CD4-positive, alpha-beta T cell (primary cell): ENCODE results near the gene GHITM. TPM values are rescaled to one million over a fixed set of nuclear protein-coding genes. Genes with fewer than 3 reads are reported as not detected.

Source experiments
- ATAC-seq: fragments of 200-7000 bp; cut with Tn5 transposase; one replicate; pipeline ENCODE4 v1.10.0; 2022; ENCODE audit warnings: mild to moderate bottlenecking; ENCODE audit not compliant: poor library complexity
- CTCF ChIA-PET: fragments of 350-600 bp; sonication (Branson Sonifier 250); formaldehyde crosslinking; loops from one replicate; lab custom pipeline; 2021; ENCODE audit warnings: antibody characterized with exemption, inconsistent platforms; lab: Charles Lee
- POLR2A ChIA-PET: fragments of 350-600 bp; sonication (Branson Sonifier 250); formaldehyde crosslinking; loops from one replicate; lab custom pipeline; 2021; ENCODE audit warnings: antibody characterized with exemption, inconsistent platforms; lab: Charles Lee
- DNase-seq, 14 experiments: peaks; one replicate each; pipeline ENCODE4 v3.0.0-alpha.2; 2013 to 2020; ENCODE audit warnings: mixed read lengths in 2 of 14
- H3K27ac ChIP-seq, 2 donors: one replicate each; pipeline versions ENCODE4 v1.5.1 to v1.7.0; 2013; ENCODE audit warnings: low read length in 2 of 2, low read depth in 1 of 2, mild to moderate bottlenecking in 1 of 2
- H3K27me3 ChIP-seq, 2 experiments: 1 replicate in 1 of 2; 2 replicates in 1 of 2; pipeline versions ENCODE4 v1.6.1 to v1.7.0; 2013; ENCODE audit warnings: low read length in 2 of 2, control low read depth in 1 of 2, mild to moderate bottlenecking in 1 of 2, moderate library complexity in 1 of 2; ENCODE audit not compliant: insufficient read depth in 2 of 2, control insufficient read depth in 1 of 2
- H3K36me3 ChIP-seq: one replicate; pipeline ENCODE4 v1.6.1; 2013; ENCODE audit warnings: low read length, control low read depth; ENCODE audit not compliant: insufficient read depth
- H3K4me1 ChIP-seq: one replicate; pipeline ENCODE4 v1.6.1; 2013; ENCODE audit warnings: low read length, control low read depth; ENCODE audit not compliant: insufficient read depth
- H3K4me3 ChIP-seq: one replicate; pipeline ENCODE4 v1.5.1; 2013; ENCODE audit warnings: mild to moderate bottlenecking, low read length, moderate library complexity
- H3K9me3 ChIP-seq, 2 experiments: 1 replicate in 1 of 2; 2 replicates in 1 of 2; pipeline versions ENCODE4 v1.6.1 to v1.7.0; 2013; ENCODE audit warnings: low read length in 2 of 2, mild to moderate bottlenecking in 2 of 2, control low read depth in 1 of 2, moderate library complexity in 1 of 2; ENCODE audit not compliant: control insufficient read depth in 1 of 2, insufficient read depth in 1 of 2
- H3K27ac Mint-ChIP-seq: one replicate; pipeline ENCODE4 v1.8.0; 2020; ENCODE audit warnings: mixed read lengths
- H3K27me3 Mint-ChIP-seq: one replicate; pipeline ENCODE4 v1.8.0; 2021; ENCODE audit warnings: mixed read lengths
- H3K36me3 Mint-ChIP-seq: one replicate; pipeline ENCODE4 v1.8.0; 2021; ENCODE audit warnings: low read depth, mixed read lengths
- H3K4me1 Mint-ChIP-seq: one replicate; pipeline ENCODE4 v1.8.0; 2021; ENCODE audit warnings: low read depth, mixed read lengths
- H3K4me3 Mint-ChIP-seq: one replicate; pipeline ENCODE4 v1.8.0; 2020; ENCODE audit warnings: mild to moderate bottlenecking, mixed read lengths
- H3K9me3 Mint-ChIP-seq: one replicate; pipeline ENCODE4 v1.8.0; 2020; ENCODE audit warnings: mixed read lengths
- intact Hi-C, 2 experiments: fragments of 100-400 bp; cut with DNase I in 1 of 2; cut with micrococcal nuclease in 1 of 2; formaldehyde crosslinking; loops; one replicate each; pipeline versions ENCODE4 v1.15.1 to v1.9.0; 2023 to 2025; cut with DNase I, micrococcal nuclease
- total RNA-seq, 174 experiments: library from RNA in 2 of 174; stranded (reverse) in 2 of 174; gene quantifications; one replicate each; pipeline ENCODE4 v1.2.3 and lab custom pipeline; 2021 to 2026
- TF ChIP-seq, protein P1 (sequence below): fragments of 200-600 bp; IDR thresholded peaks from one replicate; pipeline ENCODE4 v1.8.0; 2022; ENCODE audit warnings: antibody characterized with exemption, mild to moderate bottlenecking

Gene GHITM
- total RNA-seq, 2 experiments from 2014 or later, result 64.7 to 67.9 TPM

GRCh38 chr10:84197643-84198042, 58.3 kb downstream of the GHITM start:
- intact Hi-C loops, result no loop called here
- peaks cover 30% of the 10 kb centered on the region for H3K27me3 Mint-ChIP-seq
- no peak overlapping the region for H3K27ac Mint-ChIP-seq

DNA sequence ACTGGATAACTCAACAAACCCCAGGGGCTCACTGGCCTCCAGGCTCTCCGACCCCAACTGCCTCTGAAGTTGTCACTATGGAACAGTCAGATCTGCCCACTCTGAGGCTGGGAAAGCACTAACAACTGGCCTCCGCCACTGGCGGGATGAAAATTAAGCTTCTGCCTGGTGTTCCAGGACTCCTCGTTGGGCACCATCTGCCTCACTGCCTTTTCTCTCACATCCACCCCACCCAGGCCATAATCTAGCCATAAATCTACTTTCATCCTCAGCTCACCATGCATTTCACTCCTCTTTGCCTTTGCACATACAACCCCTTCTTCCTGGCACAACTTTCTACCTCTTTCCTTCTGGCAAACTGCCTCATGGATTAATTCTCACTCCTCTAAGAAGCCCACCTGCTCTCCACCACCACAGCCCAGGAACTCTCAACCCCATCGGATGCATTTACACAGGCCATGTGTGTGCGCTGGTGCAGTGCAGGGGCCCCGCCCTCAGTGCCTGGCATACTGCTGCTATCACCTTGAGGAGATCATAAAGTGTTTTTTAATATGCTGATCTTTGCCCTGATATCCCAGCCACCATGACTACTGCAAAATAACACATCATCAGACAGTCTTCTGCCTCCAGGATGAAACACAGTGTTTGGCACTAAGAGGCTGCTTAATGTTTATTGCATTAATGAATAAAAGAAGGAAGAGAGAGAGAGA, 59.1 kb downstream of the GHITM start:
- DNase-seq, result no peak
- no peak for ATAC-seq
- Mint-ChIP-seq H3K4me3 (no peak overlapping the region), H3K27me3 (peaks cover 30% of the 10 kb centered on the region), H3K36me3 (no peaks in the 10 kb centered on the region), H3K4me1 (no peaks in the 10 kb centered on the region), H3K27ac (no peak overlapping the region), H3K9me3 (no peaks in the 10 kb centered on the region)
- Histone ChIP-seq H3K9me3 (peaks cover 0 to 11% of the 10 kb centered on the region in 2 experiments), H3K4me1 (peaks cover 19% of the 10 kb centered on the region), H3K27me3 (peaks cover 24 to 34% of the 10 kb centered on the region in 2 experiments), H3K36me3 (no peaks in the 10 kb centered on the region), H3K27ac (no peak overlapping the region), H3K4me3 (no peak overlapping the region)
- CTCF ChIA-PET, result no interaction called here
- POLR2A ChIA-PET, result interaction anchor here (0.5 kb wide), 1 partner anchor 34 kb away, joined by 3 read pairs; no protein-coding TSS in a partner anchor
- intact Hi-C loops, result no loop called here
- TF ChIP-seq, protein P1, sequence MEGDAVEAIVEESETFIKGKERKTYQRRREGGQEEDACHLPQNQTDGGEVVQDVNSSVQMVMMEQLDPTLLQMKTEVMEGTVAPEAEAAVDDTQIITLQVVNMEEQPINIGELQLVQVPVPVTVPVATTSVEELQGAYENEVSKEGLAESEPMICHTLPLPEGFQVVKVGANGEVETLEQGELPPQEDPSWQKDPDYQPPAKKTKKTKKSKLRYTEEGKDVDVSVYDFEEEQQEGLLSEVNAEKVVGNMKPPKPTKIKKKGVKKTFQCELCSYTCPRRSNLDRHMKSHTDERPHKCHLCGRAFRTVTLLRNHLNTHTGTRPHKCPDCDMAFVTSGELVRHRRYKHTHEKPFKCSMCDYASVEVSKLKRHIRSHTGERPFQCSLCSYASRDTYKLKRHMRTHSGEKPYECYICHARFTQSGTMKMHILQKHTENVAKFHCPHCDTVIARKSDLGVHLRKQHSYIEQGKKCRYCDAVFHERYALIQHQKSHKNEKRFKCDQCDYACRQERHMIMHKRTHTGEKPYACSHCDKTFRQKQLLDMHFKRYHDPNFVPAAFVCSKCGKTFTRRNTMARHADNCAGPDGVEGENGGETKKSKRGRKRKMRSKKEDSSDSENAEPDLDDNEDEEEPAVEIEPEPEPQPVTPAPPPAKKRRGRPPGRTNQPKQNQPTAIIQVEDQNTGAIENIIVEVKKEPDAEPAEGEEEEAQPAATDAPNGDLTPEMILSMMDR, result no peak

More at GRCh38 chr10:84197643-84198042, 58.3 kb downstream of the GHITM start:
- Mint-ChIP-seq H3K9me3 (no peaks in the 10 kb centered on the region), H3K4me3 (no peak overlapping the region), H3K36me3 (no peaks in the 10 kb centered on the region), H3K4me1 (no peaks in the 10 kb centered on the region)
- POLR2A ChIA-PET, result interaction anchor here (0.5 kb wide), 1 partner anchor 34 kb away, joined by 3 read pairs; no protein-coding TSS in a partner anchor
- CTCF ChIA-PET, result no interaction called here
- no peak for ATAC-seq
- Histone ChIP-seq H3K27ac (no peak overlapping the region), H3K36me3 (no peaks in the 10 kb centered on the region), H3K9me3 (peaks cover 0 to 11% of the 10 kb centered on the region in 2 experiments), H3K27me3 (peaks cover 29 to 35% of the 10 kb centered on the region in 2 experiments), H3K4me1 (peaks cover 19% of the 10 kb centered on the region), H3K4me3 (no peak overlapping the region)
- TF ChIP-seq, protein P1, result no peak
- no peak for DNase-seq

DNA sequence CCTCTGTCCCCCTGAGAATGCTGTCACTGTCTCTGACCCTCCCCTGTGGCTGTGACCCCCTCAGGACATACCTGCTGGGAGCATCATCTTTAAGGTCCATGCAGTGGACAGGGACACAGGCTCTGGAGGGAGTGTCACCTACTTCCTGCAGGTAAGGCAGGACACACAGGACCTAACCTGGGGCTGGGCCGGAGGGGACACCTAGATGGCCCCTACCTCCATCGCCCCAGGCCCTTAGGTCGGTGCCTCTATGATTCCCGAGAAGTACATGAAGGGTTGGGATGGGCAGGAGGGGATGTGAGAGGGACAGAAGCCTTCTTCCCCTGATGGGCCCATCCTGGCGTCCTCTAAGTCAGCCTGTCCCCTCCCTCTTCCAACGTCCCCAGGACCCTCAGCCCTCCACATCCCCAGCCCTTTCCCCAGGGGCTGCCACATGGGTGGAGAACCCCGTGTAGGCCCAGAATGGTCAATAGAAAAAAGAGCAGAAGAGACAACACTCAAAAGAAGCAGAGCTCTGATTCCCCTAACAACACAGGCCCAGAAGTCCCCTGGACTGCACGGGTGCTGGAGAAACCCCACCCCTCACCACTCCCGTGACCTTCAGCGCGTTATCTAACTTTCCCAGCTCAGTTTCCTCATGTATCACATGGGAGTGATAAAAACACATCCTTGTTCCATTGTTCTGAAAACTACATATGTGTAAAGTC, 61.4 kb downstream of the GHITM start:
- no peaks in the 10 kb centered on the region for H3K9me3 Mint-ChIP-seq
- no peak overlapping the region for H3K4me3 Mint-ChIP-seq

More for the DNA sequence above, 61.4 kb downstream of the GHITM start:
- Histone ChIP-seq H3K36me3 (no peaks in the 10 kb centered on the region), H3K4me1 (no peaks in the 10 kb centered on the region), H3K27ac (no peak overlapping the region), H3K4me3 (no peak overlapping the region), H3K9me3 (no peaks in the 10 kb centered on the region), H3K27me3 (peaks cover 5 to 13% of the 10 kb centered on the region in 2 experiments)
- intact Hi-C loops, result no loop called here
- TF ChIP-seq, protein P1, result no peak
- POLR2A ChIA-PET, result no interaction called here
- H3K27me3 Mint-ChIP-seq, result peaks cover 25% of the 10 kb centered on the region
- H3K27ac Mint-ChIP-seq, result no peak overlapping the region
- ATAC-seq (no peak), DNase-seq (no peak)
- CTCF ChIA-PET, result no interaction called here
- H3K4me1 Mint-ChIP-seq, result no peaks in the 10 kb centered on the region
- no peaks in the 10 kb centered on the region for H3K36me3 Mint-ChIP-seq
